Measurements from ENCODE around the gene ELF1.
"Not testable (repeated sequence)": the region's sequence is repeated elsewhere in the genome, so short reads cannot be mapped to it uniquely, and the experiment has no call there.

The ELF1 gene

DNA sequence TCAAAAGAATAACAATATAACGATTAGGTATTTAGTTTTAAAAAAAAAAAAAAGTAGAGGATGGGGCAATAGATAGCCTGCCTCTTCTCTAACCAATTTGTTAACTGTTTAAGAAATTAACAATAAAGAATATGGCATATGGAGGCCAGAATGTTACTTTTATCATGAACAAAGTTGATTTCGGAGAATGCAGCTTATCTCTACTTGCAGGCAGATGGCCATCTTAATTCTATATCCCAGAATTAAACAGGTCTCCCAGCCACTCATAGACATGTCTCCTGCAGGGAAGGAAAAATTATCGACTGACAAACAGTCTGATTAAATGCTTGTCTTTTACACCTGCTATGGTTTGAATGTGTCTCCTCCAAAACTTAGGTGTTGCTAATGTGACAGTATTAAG lies 133.1 kb downstream of the ELF1 start:
- DNase-seq (ENCODE audit: low spot score), result no peak

DNA sequence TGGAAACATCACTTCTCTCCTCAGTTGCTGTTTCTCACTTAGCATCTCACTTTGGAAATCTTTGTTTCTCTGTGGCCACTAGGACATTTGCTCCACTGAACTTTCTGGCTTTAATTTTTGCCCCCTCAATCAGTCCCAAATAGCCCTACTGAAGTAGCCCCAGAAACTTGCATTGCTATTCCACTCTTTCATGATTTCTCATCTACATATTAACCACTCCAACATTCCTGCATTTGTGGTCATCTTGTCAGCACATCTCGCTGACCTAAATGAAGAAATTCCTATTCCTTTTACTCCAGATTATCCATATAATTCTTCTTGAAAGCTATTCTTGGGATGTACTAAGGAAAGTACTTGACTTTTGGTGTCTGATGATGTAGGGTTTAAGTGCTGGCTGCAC lies 134.9 kb downstream of the ELF1 start:
- not testable (repeated sequence) for DNase-seq (ENCODE audit: low spot score)

Measured in RKO (cell line).